SK-N-SH (cell line): ENCODE results near the gene CDC42. TPM values are rescaled to one million over a fixed set of nuclear protein-coding genes. Genes with fewer than 3 reads are reported as not detected.
"Not testable (repeated sequence)": the region's sequence is repeated elsewhere in the genome, so short reads cannot be mapped to it uniquely, and the experiment has no call there.

Experiments
- CTCF ChIA-PET: fragments of 300-600, 350-600 bp; formaldehyde crosslinking; extraction: SDS; loops from one replicate; lab custom pipeline; 2021; lab: Yijun Ruan, JAX
- POLR2A ChIA-PET: fragments of 350-600 bp; sonication (Branson Sonifier 250); formaldehyde crosslinking; extraction: SDS; loops from one replicate; lab custom pipeline; 2020; ENCODE audit warnings: antibody characterized with exemption, inconsistent platforms; lab: Yijun Ruan, JAX
- DNase-seq: peaks from one replicate; pipeline ENCODE4 v3.0.0; 2012
- H2AFZ ChIP-seq: fragments of 200-600 bp; sonication (generic); 2 replicates; pipeline ENCODE4 v1.8.1; 2016; ENCODE audit warnings: antibody characterized with exemption, mild to moderate bottlenecking, low read depth
- H3F3A ChIP-seq: fragments of 200-600 bp; sonication (generic); replicated peaks from 2 replicates; pipeline ENCODE3; 2016; ENCODE audit warnings: antibody characterized with exemption, mild to moderate bottlenecking; ENCODE audit not compliant: insufficient read depth
- H3K27ac ChIP-seq, 2 experiments: fragments of 200-500 bp in 1 of 2; fragments of 200-600 bp in 1 of 2; sonication (Bioruptor generic) in 1 of 2; sonication (generic), shearing (Covaris generic) in 1 of 2; 2 replicates each; pipeline versions ENCODE4 v1.5.1 to v1.6.1; 2014 to 2016; ENCODE audit warnings: low read depth in 2 of 2, inconsistent platforms in 1 of 2, low read length in 1 of 2, mild to moderate bottlenecking in 1 of 2, mixed read lengths in 1 of 2
- H3K27me3 ChIP-seq: fragments of 200-600 bp; sonication (generic), shearing (Covaris generic); 2 replicates; pipeline ENCODE4 v1.6.1; 2016; ENCODE audit warnings: mixed run types; ENCODE audit not compliant: insufficient read depth
- H3K36me3 ChIP-seq, 2 experiments: fragments of 200-500 bp in 1 of 2; fragments of 200-600 bp in 1 of 2; sonication (Bioruptor generic) in 1 of 2; sonication (generic) in 1 of 2; replicated peaks in 1 of 2; 2 replicates each; pipeline versions ENCODE3 to v1.5.1; 2014 to 2016; ENCODE audit warnings: low read length in 1 of 2, mild to moderate bottlenecking in 1 of 2; ENCODE audit not compliant: insufficient read depth in 2 of 2, control insufficient read depth in 1 of 2
- H3K4me1 ChIP-seq, 2 experiments: fragments of 200-500 bp in 1 of 2; fragments of 200-600 bp in 1 of 2; sonication (Bioruptor generic) in 1 of 2; sonication (generic), shearing (Covaris generic) in 1 of 2; 2 replicates each; pipeline versions ENCODE4 v1.5.1 to v1.6.1; 2014 to 2016; ENCODE audit warnings: low read depth in 1 of 2, low read length in 1 of 2, mixed run types in 1 of 2; ENCODE audit not compliant: insufficient read depth in 2 of 2, control insufficient read depth in 1 of 2
- H3K4me2 ChIP-seq: fragments of 200-600 bp; sonication (generic), shearing (Covaris generic); 2 replicates; pipeline ENCODE4 v1.6.1; 2017; ENCODE audit warnings: mixed run types
- H3K4me3 ChIP-seq, 2 experiments: fragments of 200-500 bp in 1 of 2; fragments of 200-600 bp in 1 of 2; sonication (Bioruptor generic) in 1 of 2; sonication (generic), shearing (Covaris generic) in 1 of 2; 2 replicates each; pipeline versions ENCODE4 v1.5.1 to v1.8.1; 2014 to 2016; ENCODE audit warnings: low read depth in 2 of 2, inconsistent platforms in 1 of 2, low read length in 1 of 2, mild to moderate bottlenecking in 1 of 2, mixed read lengths in 1 of 2, moderate library complexity in 1 of 2
- H3K79me2 ChIP-seq: fragments of 200-600 bp; sonication (generic); 2 replicates; pipeline ENCODE4 v1.8.1; 2017; ENCODE audit warnings: mild to moderate bottlenecking; ENCODE audit not compliant: insufficient read depth
- H3K9ac ChIP-seq: fragments of 200-600 bp; sonication (generic); 2 replicates; pipeline ENCODE4 v1.6.1; 2017; ENCODE audit warnings: mixed run types
- H3K9me2 ChIP-seq: fragments of 200-600 bp; sonication (generic); 2 replicates; pipeline ENCODE4 v1.6.1; 2017; ENCODE audit warnings: mixed run types
- H3K9me3 ChIP-seq: fragments of 200-600 bp; sonication (generic); 2 replicates; pipeline ENCODE4 v1.6.1; 2017; ENCODE audit warnings: mixed run types, mild to moderate bottlenecking, moderate library complexity
- H4K20me1 ChIP-seq: fragments of 200-600 bp; sonication (generic); 2 replicates; pipeline ENCODE4 v1.6.1; 2017; ENCODE audit warnings: mild to moderate bottlenecking, mixed run types; ENCODE audit not compliant: insufficient read depth
- CHD2 ChIP-seq: fragments of 150-350 bp; IDR thresholded peaks from 2 replicates; pipeline ENCODE4 v1.6.1; 2018; ENCODE audit warnings: low read length; ENCODE audit not compliant: partially characterized antibody
- GABPA ChIP-seq: IDR thresholded peaks from 2 replicates; pipeline ENCODE4 v1.4.0; 2012; ENCODE audit warnings: low read depth, mild to moderate bottlenecking
- GATA2 ChIP-seq: sonication (generic); formaldehyde crosslinking; IDR thresholded peaks from 2 replicates; pipeline ENCODE4 v1.5.0; 2020; ENCODE audit warnings: mild to moderate bottlenecking, missing genetic modification reagents
- IRF3 ChIP-seq: fragments of 150-350 bp; IDR thresholded peaks from 2 replicates; pipeline ENCODE4 v1.6.1; 2016; ENCODE audit warnings: mild to moderate bottlenecking, low read depth, low read length
- NRF1 ChIP-seq: IDR thresholded peaks from 2 replicates; pipeline ENCODE4 v1.6.1; 2012; ENCODE audit warnings: low read depth, mild to moderate bottlenecking, low read length
- PBX3 ChIP-seq: IDR thresholded peaks from 2 replicates; pipeline ENCODE4; 2012
- TCF12 ChIP-seq: IDR thresholded peaks from 2 replicates; pipeline ENCODE4 v1.4.0; 2012
- ZBTB33 ChIP-seq: IDR thresholded peaks from 2 replicates; pipeline ENCODE4 v1.4.0; 2012; ENCODE audit warnings: low read depth, borderline replicate concordance
- WGBS: methylation state at CpG from one replicate; pipeline ENCODE4 v1.1.6; 2017; ENCODE audit warnings: low lambda C conversion rate; 5-methylcytosine and 5-hydroxymethylcytosine counted together
- polyA plus RNA-seq, 3 experiments: library from polyadenylated mRNA; depleted of rRNA; stranded (reverse); fragments of >200 nt; gene quantifications; 2 replicates each; pipeline ENCODE4 v1.2.3, GENCODE V29; 2012

CDC42 gene
- polyA plus RNA-seq, 1 of the 3 experiments (the other 2 are of a cell fraction), result 113 TPM

- TF ChIP-seq NRF1, result peak; percentile 95
- peak; percentile 52 for TF ChIP-seq GABPA
- TF ChIP-seq CHD2, result peak; percentile 66
- no peak for TF ChIP-seq IRF3
- TF ChIP-seq PBX3, result no peak
- no peak for TF ChIP-seq GATA2
- no peak for TF ChIP-seq TCF12
- no peak for TF ChIP-seq ZBTB33
Measured at GRCh38 chr1:22052115-22053016, at the start of gene CDC42 (continued).

- H4K20me1 ChIP-seq, H3K79me2 ChIP-seq, H3F3A ChIP-seq, H3K27ac ChIP-seq, H3K9ac ChIP-seq, H3K4me3 ChIP-seq, H3K4me1 ChIP-seq, POLR2A ChIA-PET, DNase-seq, H3K4me2 ChIP-seq, H3K27me3 ChIP-seq, H3K9me2 ChIP-seq, H3K9me3 ChIP-seq, H3K36me3 ChIP-seq, CTCF ChIA-PET, H2AFZ ChIP-seq: not testable (repeated sequence)
- whole genome bisulfite sequencing, result 77% methylated on average over 7 of the region's 8 CpGs
Measured at GRCh38 chr1:22002875-22003274, 49.6 kb upstream of the CDC42 start.

- H3K9me3 ChIP-seq, POLR2A ChIA-PET, H3K27me3 ChIP-seq, H3K79me2 ChIP-seq, H3F3A ChIP-seq, H3K9ac ChIP-seq, DNase-seq, H3K36me3 ChIP-seq, H2AFZ ChIP-seq, H3K9me2 ChIP-seq, H3K4me3 ChIP-seq, H4K20me1 ChIP-seq, H3K4me2 ChIP-seq, H3K4me1 ChIP-seq, H3K27ac ChIP-seq: not testable (repeated sequence)
- CTCF ChIA-PET, result interaction anchor here (1.1 kb wide), 1 partner anchor 19 kb away, joined by 4 read pairs; no protein-coding TSS in a partner anchor
- WGBS, result 73% methylated on average over 3 of the region's 3 CpGs
Measured at GRCh38 chr1:22003959-22004358, 48.5 kb upstream of the CDC42 start.
